Smooth muscle cell (in vitro differentiated cells): ENCODE results near the gene SLX4. TPM values are rescaled to one million over a fixed set of nuclear protein-coding genes. Genes with fewer than 3 reads are reported as not detected.

Experiments used
- DNase-seq: peaks from one replicate; lab custom pipeline; 2025; ENCODE audit not compliant: unreplicated experiment; lab: John Stamatoyannopoulos, UW
- H2AFZ ChIP-seq: fragments of 200-600 bp; sonication (generic); 2 replicates; pipeline ENCODE4 v1.6.0; 2016; ENCODE audit warnings: antibody characterized with exemption, low read depth, mild to moderate bottlenecking
- H3F3A ChIP-seq: fragments of 200-600 bp; sonication (generic); 2 replicates; pipeline ENCODE4 v1.6.0; 2017; ENCODE audit warnings: antibody characterized with exemption, low read depth
- H3K27ac ChIP-seq: fragments of 200-600 bp; sonication (generic); 2 replicates; pipeline ENCODE4 v1.5.1; 2016; ENCODE audit warnings: low read depth, mild to moderate bottlenecking
- H3K27me3 ChIP-seq: fragments of 200-600 bp; sonication (generic); 2 replicates; pipeline ENCODE4 v1.6.1; 2016; ENCODE audit warnings: low read depth, mild to moderate bottlenecking
- H3K36me3 ChIP-seq: fragments of 200-600 bp; sonication (generic); 2 replicates; pipeline ENCODE4 v1.5.1; 2016; ENCODE audit warnings: low read depth
- H3K4me1 ChIP-seq: fragments of 200-600 bp; sonication (generic); 2 replicates; pipeline ENCODE4 v1.5.1; 2016; ENCODE audit warnings: low read depth
- H3K4me2 ChIP-seq: fragments of 200-600 bp; sonication (generic); 2 replicates; pipeline ENCODE4 v1.6.0; 2016; ENCODE audit warnings: mild to moderate bottlenecking
- H3K4me3 ChIP-seq: fragments of 200-600 bp; sonication (generic); 2 replicates; pipeline ENCODE4 v1.5.1; 2016; ENCODE audit warnings: mild to moderate bottlenecking
- H3K79me2 ChIP-seq: fragments of 200-600 bp; sonication (generic); 2 replicates; pipeline ENCODE4 v1.6.0; 2016; ENCODE audit warnings: low read depth, mild to moderate bottlenecking
- H3K9ac ChIP-seq: fragments of 200-600 bp; sonication (generic); 2 replicates; pipeline ENCODE4 v1.6.0; 2016; ENCODE audit warnings: low read depth
- H3K9me3 ChIP-seq: fragments of 200-600 bp; sonication (generic); replicated peaks from 2 replicates; pipeline ENCODE4 v1.5.1; 2016; ENCODE audit warnings: low read depth
- H4K20me1 ChIP-seq: fragments of 200-600 bp; sonication (generic); 2 replicates; pipeline ENCODE4 v1.6.0; 2016; ENCODE audit warnings: low read depth
- WGBS: methylation state at CpG from one replicate; pipeline ENCODE4 v1.1.7; 2016; ENCODE audit warnings: low lambda C conversion rate; 5-methylcytosine and 5-hydroxymethylcytosine counted together
- polyA plus RNA-seq: library from polyadenylated mRNA; unstranded; fragments of >200 nt; fragmentation: Nextera tagmentation; extraction: Ambion mirVana; gene quantifications from 2 replicates; pipeline ENCODE4 v1.2.1, GENCODE V29; 2016
- total RNA-seq: library from RNA; depleted of rRNA; stranded (reverse); fragments of >200 nt; gene quantifications from 2 replicates; pipeline ENCODE4 v1.2.3, GENCODE V29; 2014
- TF ChIP-seq, protein P1 (sequence below): fragments of 200-600 bp; sonication (generic); IDR thresholded peaks from 2 replicates; pipeline ENCODE4 v1.5.1; 2017; ENCODE audit warnings: borderline replicate concordance, mild to moderate bottlenecking, antibody characterized with exemption; ENCODE audit not compliant: insufficient read depth, poor library complexity, severe bottlenecking

The SLX4 gene
- total and polyA plus RNA-seq, 2 experiments from 2014 or later, result 3.5 to 3.6 TPM

- Histone ChIP-seq H3K9me3 (no peaks in the 10 kb centered on the region), H3K9ac (no peak overlapping the region), H3K36me3 (peaks cover 6% of the 10 kb centered on the region), H3K27ac (no peak overlapping the region), H3K27me3 (no peaks in the 10 kb centered on the region), H3F3A (no peaks in the 10 kb centered on the region), H2AFZ (no peak overlapping the region), H4K20me1 (no peaks in the 10 kb centered on the region), H3K4me2 (no peak overlapping the region), H3K4me1 (no peaks in the 10 kb centered on the region), H3K4me3 (no peak overlapping the region), H3K79me2 (no peaks in the 10 kb centered on the region)
- DNase-seq, result no peak
- 90% methylated on average over 10 of the region's 10 CpGs for WGBS
- TF ChIP-seq, protein P1, sequence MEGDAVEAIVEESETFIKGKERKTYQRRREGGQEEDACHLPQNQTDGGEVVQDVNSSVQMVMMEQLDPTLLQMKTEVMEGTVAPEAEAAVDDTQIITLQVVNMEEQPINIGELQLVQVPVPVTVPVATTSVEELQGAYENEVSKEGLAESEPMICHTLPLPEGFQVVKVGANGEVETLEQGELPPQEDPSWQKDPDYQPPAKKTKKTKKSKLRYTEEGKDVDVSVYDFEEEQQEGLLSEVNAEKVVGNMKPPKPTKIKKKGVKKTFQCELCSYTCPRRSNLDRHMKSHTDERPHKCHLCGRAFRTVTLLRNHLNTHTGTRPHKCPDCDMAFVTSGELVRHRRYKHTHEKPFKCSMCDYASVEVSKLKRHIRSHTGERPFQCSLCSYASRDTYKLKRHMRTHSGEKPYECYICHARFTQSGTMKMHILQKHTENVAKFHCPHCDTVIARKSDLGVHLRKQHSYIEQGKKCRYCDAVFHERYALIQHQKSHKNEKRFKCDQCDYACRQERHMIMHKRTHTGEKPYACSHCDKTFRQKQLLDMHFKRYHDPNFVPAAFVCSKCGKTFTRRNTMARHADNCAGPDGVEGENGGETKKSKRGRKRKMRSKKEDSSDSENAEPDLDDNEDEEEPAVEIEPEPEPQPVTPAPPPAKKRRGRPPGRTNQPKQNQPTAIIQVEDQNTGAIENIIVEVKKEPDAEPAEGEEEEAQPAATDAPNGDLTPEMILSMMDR, result no peak
Observed at GRCh38 chr16:3534126-3534525, 77.3 kb downstream of the SLX4 start.

DNA sequence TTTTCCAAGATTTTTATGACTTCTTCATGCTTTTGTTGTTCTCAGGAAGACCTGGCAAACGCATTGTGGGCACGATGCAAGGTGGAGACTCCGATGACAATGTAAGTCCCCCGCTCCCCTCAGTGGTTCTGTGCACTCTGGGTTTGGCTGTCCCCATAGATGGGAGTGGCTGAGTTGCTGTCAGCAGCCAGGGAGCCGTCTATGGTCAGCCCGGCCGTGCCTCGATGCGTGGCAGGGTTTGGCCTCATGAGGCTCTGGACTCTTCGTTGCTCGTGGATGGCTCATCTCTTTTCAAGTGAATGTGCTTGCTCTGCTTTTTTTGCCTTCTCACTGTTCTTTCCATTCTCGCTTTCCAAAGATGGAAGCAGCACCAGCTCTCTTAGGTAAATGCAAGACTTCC lies 78.7 kb downstream of the SLX4 start:
- Histone ChIP-seq H3K4me1 (no peaks in the 10 kb centered on the region), H3K9me3 (no peaks in the 10 kb centered on the region), H3F3A (no peaks in the 10 kb centered on the region)

More for the DNA sequence above, 78.7 kb downstream of the SLX4 start:
- Histone ChIP-seq H2AFZ (no peak overlapping the region), H3K4me2 (no peak overlapping the region), H3K27ac (no peak overlapping the region), H3K36me3 (peaks cover 6% of the 10 kb centered on the region), H3K27me3 (no peaks in the 10 kb centered on the region), H3K9ac (no peak overlapping the region), H3K4me3 (no peak overlapping the region), H4K20me1 (no peaks in the 10 kb centered on the region), H3K79me2 (no peaks in the 10 kb centered on the region)
- TF ChIP-seq, protein P1, result no peak
- 98% methylated on average over 12 of the region's 12 CpGs for WGBS
- no peak for DNase-seq

Other genes with a start within 250 kb of the SLX4 start
- gene ZSCAN32, start 210.6 kb downstream of the SLX4 start, total RNA-seq, result 13.5 and 14.8 TPM in 2 replicates
- 7.4 and 8.8 TPM in 2 replicates for gene ZSCAN32, start 210.6 kb downstream of the SLX4 start, polyA plus RNA-seq
- gene ZNF174, start 210.4 kb downstream of the SLX4 start, total RNA-seq, result 8.0 and 10.4 TPM in 2 replicates
- gene ZNF174, start 210.4 kb downstream of the SLX4 start, polyA plus RNA-seq, result 6.8 and 8.3 TPM in 2 replicates
- gene ZNF597, start 168.1 kb downstream of the SLX4 start, total RNA-seq, result 12.5 and 16.2 TPM in 2 replicates
- gene ZNF597, start 168.1 kb downstream of the SLX4 start, polyA plus RNA-seq, result 5.7 and 6.7 TPM in 2 replicates
- gene NAA60, start 167.9 kb downstream of the SLX4 start, total RNA-seq, result 23.6 and 42.6 TPM in 2 replicates
- gene NAA60, start 167.9 kb downstream of the SLX4 start, polyA plus RNA-seq, result 54.1 and 59.2 TPM in 2 replicates
- not detected in 2 replicates for gene C16orf90, start 116.1 kb downstream of the SLX4 start, total RNA-seq
- not detected in 2 replicates for gene C16orf90, start 116.1 kb downstream of the SLX4 start, polyA plus RNA-seq
- 16.5 and 20.5 TPM in 2 replicates for gene CLUAP1, start 110.6 kb downstream of the SLX4 start, total RNA-seq
- gene CLUAP1, start 110.6 kb downstream of the SLX4 start, polyA plus RNA-seq, result 18.7 and 18.9 TPM in 2 replicates
- not detected in 2 replicates for gene NLRC3, start 34.2 kb downstream of the SLX4 start, total RNA-seq
- 0.02 and 0.48 TPM in 2 replicates for gene NLRC3, start 34.2 kb downstream of the SLX4 start, polyA plus RNA-seq
- 21.9 and 37.8 TPM in 2 replicates for gene DNASE1, start 43.1 kb upstream of the SLX4 start, total RNA-seq
- 8.1 and 11.9 TPM in 2 replicates for gene DNASE1, start 43.1 kb upstream of the SLX4 start, polyA plus RNA-seq
- 37.7 and 41.5 TPM in 2 replicates for gene TRAP1, start 105.9 kb upstream of the SLX4 start, total RNA-seq
- 46.6 and 64.0 TPM in 2 replicates for gene TRAP1, start 105.9 kb upstream of the SLX4 start, polyA plus RNA-seq